Measurements from ENCODE around the gene CFAP61.

Gene CFAP61

DNA sequence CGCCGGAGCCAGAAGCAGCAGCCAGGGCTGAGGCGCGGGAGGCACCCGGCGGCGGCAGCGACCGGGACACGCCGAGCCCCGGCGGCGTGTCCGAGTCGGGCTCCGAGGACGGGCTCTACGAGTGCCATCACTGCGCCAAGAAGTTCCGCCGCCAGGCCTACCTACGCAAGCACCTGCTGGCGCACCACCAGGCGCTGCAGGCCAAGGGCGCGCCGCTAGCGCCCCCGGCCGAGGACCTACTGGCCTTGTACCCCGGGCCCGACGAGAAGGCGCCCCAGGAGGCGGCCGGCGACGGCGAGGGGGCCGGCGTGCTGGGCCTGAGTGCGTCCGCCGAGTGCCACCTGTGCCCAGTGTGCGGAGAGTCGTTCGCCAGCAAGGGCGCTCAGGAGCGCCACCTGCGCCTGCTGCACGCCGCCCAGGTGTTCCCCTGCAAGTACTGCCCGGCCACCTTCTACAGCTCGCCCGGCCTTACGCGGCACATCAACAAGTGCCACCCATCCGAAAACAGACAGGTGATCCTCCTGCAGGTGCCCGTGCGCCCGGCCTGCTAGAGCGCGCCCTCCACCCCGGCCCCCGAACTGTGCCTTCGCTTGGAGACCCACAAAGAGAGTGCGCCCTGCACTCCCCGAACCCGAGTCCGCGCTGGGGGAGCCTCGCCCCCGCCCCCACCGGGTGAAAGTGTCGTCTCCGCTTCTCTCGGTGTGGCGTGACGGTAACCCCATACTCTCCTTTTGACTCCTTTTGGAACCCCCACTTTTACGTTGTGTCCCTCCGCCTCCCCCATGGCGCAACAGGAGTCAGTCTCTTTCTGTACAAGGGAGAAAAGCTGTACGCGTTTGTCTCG, 317.1 kb downstream of the CFAP61 start:
- DNase-seq = peak; percentile 36

- no peak for DNase-seq
Measured at GRCh38 chr20:20370094-20370575, 317.8 kb downstream of the CFAP61 start.

DNA sequence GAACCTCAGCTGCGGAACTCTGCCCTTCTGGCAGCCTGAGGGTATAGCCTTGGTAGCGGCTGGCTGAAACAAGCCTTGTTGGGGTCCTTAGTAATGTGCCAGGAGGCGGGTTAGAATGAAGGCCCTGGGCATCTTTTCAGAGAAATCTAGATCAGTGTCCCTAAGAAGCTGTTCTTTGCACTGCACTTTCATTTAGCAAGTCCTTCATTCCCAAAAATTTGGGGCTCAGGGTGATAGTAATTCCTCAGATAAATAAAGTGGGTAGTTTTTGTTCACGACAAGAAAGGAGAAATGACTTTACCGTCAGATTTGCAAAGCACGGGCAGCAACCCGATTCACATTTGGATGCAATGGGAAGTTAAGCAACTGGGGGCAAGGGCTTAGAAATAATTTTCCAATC, 318.8 kb downstream of the CFAP61 start:
- DNase-seq = peak; percentile 13

- no peak for DNase-seq
Measured at GRCh38 chr20:20371681-20372080, 319.3 kb downstream of the CFAP61 start.

GRCh38 chr20:20373091-20373571, 320.8 kb downstream of the CFAP61 start:
- DNase-seq = peak; percentile 61

GRCh38 chr20:20375862-20376261, 323.5 kb downstream of the CFAP61 start:
- DNase-seq = no peak

DNA sequence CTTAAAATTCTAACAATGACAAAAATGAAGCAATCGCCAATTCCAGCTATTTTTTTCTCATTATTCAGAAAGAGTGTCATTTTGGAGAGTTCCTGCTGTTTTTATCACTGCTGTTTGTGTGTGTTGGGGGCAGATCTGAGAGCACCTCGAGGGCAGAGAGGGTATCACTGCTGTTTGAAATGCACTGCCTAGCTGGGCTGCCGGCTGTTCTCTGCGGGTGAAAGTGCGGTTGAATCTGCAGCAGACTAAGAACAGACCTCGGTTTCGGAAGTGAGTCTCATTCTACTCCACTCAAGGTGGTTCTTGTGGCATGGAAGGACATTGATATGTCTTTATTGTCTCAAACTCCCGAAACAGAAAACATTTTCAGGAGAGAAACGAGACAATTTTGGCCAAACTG, 333.9 kb downstream of the CFAP61 start:
- no peak for DNase-seq

- no peak for DNase-seq
Measured at GRCh38 chr20:20390393-20390792, 338.1 kb downstream of the CFAP61 start.

- no peak for DNase-seq
Measured at GRCh38 chr20:20391115-20391514, 338.8 kb downstream of the CFAP61 start.

- DNase-seq = no peak
Measured at GRCh38 chr20:20391766-20392165, 339.4 kb downstream of the CFAP61 start.

GRCh38 chr20:20393207-20394120, 341.1 kb downstream of the CFAP61 start:
- DNase-seq = no peak

- DNase-seq = no peak
Measured at GRCh38 chr20:20395087-20395486, 342.8 kb downstream of the CFAP61 start.

DNA sequence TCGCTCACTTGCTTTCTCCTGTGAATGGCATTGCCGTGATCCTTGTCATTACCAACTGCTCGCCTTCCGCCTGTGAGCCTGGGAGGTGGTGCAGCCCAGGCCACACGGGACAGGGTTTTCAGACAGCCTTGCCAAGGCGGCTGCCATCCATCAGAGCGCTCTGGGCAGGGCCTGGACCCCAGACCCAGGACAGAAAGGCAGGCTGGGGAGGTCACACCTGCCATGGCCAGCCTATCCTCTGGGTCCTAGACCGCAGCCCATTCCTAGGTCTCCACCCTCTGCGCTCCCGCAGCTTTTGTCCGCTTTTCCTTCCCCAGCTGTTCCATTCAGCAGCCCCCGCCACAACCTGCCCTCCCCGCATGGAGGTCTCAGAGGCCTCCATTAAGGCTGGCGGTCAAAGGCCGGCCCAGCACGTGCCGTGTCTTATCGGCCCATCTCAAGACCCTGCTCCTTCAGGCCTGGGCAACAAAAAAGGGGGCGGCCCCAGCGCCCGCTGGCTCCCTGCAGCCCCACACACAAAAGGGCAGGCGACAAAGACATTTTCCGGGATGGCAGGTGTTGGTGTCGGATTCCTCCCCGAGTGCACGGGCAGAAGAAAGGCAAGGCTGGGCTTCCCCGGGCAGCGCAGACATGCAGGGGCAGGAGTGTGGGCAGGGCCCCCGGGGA, 343.7 kb downstream of the CFAP61 start:
- peak; percentile 64 for DNase-seq

DNA sequence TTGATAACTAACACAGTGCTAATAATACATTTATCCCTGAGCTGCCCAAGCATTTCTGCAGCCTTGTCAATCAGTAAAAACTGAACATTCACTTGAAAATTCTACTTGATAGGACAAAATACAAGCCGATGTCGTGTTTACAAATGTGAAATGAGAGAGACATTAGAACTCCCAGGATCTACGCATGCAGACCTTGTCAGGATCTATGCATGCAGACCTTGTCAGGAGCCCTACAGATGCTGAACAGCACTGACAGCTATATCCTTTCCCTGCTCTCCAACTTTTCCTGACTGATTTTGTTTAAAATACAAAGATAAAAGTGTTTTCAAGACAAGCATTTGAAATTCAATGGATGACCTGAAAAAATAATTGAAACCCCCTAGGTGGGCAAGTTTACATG, 344.5 kb downstream of the CFAP61 start:
- no peak for DNase-seq

DNA sequence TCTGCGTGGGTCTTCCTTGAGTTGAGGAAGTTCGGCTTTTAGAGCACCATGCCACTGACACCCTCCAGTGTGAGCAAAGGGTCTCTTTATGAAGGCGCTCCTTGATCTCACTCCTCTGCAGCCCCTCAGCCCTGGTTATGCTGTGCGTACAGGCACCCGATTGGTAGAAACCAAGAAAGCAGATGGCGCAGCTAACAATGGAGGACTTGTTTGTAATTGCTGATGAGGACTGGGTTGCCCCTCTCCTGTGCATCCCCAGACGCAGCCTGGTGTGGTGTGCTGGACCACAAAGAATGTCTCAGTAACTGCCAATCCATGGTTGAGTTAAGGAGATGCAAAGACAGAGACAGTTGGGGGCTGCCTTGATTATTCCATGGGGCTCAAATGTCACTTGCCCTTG, 345.8 kb downstream of the CFAP61 start:
- no peak for DNase-seq

GRCh38 chr20:20399531-20400500, 347.5 kb downstream of the CFAP61 start:
- no peak for DNase-seq

GRCh38 chr20:20401991-20402390, 349.7 kb downstream of the CFAP61 start:
- no peak for DNase-seq

GRCh38 chr20:20404633-20405032, 352.3 kb downstream of the CFAP61 start:
- DNase-seq = no peak

GRCh38 chr20:20405623-20406022, 353.3 kb downstream of the CFAP61 start:
- DNase-seq = no peak

- no peak for DNase-seq
Measured at GRCh38 chr20:20406306-20406705, 354.0 kb downstream of the CFAP61 start.

- DNase-seq = peak; percentile 22
Measured at GRCh38 chr20:20407891-20408805, 355.8 kb downstream of the CFAP61 start.

Data from NCI-H1092 (cell line).